SW 1271 (cell line): Measurements from ENCODE around the gene RRM2.

Experiments
- DNase-seq, 2 experiments: peaks; one replicate each; lab custom pipeline; 2025; lab: John Stamatoyannopoulos, UW

The RRM2 gene

GRCh38 chr2:10172033-10172871, 49.7 kb downstream of the RRM2 start:
- DNase-seq = no peak

DNA sequence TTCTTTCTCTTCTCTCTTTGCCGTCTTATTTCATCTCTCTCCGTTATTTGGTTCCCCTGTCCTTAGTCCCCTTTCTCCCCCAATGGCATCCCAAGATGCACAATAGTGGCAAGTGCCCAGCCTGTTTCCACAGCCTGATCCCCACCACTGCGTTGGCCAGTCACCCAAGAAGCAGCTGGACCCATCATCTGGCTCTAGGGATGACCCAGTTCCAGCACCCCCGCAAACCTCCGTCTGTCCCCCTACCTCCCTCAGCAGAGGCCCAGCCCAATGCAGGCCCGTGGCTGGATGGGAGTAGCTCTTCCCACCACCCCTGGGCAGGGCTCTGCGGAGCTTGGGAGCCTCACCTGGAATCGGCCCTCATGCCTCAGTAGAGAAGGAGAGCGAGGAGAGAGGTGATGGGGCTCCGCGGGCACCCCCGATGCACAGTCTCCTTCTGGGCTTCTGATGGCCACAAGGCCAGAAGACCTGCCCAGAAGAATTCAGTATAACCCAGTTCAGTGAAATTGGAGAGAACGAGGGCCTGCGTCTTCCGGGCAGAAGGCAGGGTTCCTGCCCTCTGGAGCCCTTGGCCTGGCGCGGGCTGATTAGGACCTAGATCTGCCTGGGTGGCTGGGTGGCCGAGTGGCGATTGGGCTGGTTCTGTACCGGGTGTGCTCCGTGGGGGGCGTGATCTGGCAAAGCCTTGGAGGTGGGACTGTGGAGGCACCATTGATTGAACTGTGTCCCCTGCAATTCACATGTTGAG, 50.9 kb downstream of the RRM2 start:
- DNase-seq = no peak

GRCh38 chr2:10174173-10174572, 51.6 kb downstream of the RRM2 start:
- DNase-seq = no peak

DNA sequence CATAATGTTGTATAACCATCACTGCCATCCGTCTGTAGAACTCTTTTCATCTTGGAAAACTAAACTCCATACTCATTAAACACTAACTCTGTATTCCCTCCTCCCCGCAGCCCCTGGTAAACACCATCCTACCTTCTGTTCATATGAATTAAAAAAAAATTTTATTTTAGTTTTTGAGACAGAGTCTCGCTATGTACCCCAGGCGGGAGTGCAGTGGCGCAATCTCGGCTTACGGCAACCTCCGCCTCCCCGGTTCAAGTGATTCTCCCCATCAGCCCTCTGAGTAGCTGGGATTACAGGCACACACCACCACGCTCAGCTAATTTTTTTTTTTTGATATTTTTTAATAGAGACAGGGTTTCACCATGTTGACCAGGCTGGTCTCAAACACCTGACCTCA, 52.9 kb downstream of the RRM2 start:
- DNase-seq = no peak

GRCh38 chr2:10178751-10179150, 56.2 kb downstream of the RRM2 start:
- DNase-seq = no peak

GRCh38 chr2:10179422-10179821, 56.9 kb downstream of the RRM2 start:
- DNase-seq = no peak

DNA sequence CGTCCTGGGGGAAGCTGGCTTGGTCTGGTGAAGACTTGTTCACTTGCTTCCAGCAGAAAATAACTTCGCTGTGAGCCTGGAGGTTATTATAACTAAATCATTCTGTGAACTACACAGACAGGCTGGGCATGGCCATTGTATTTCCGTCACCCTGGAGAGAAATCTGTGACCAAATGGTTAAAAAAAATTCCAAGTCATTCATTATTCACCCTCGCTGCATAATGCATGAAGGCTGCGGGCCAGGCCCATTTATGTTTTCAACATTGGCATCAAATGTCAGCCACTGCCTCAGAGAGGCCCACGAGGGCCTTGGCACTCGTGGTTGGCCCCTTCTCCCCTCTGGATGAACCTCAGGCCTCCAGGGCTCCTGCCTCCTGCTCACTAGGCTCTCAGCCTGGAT, 57.7 kb downstream of the RRM2 start:
- no peak for DNase-seq
